Skeletal muscle tissue (tissue), 4 donors: ENCODE data around the gene GLIS1. TPM values are rescaled to one million over a fixed set of nuclear protein-coding genes. Genes with fewer than 3 reads are reported as not detected.

Source experiments
- H3K27ac ChIP-seq: one replicate; pipeline ENCODE4 v1.7.0; 2013; ENCODE audit warnings: mild to moderate bottlenecking, low read depth, low read length, inconsistent platforms
- H3K27me3 ChIP-seq, 3 donors: one replicate each; pipeline ENCODE4 v1.7.0; 2013; ENCODE audit warnings: low read length in 3 of 3; ENCODE audit not compliant: control insufficient read depth in 3 of 3, insufficient read depth in 3 of 3
- H3K36me3 ChIP-seq, 3 donors: one replicate each; pipeline ENCODE4 v1.7.0; 2013; ENCODE audit warnings: low read length in 3 of 3; ENCODE audit not compliant: control insufficient read depth in 3 of 3, insufficient read depth in 3 of 3
- H3K4me1 ChIP-seq, 3 donors: one replicate each; pipeline ENCODE4 v1.7.0; 2013; ENCODE audit warnings: low read length in 3 of 3, mild to moderate bottlenecking in 3 of 3; ENCODE audit not compliant: control insufficient read depth in 3 of 3, insufficient read depth in 3 of 3
- H3K4me3 ChIP-seq, 3 donors: one replicate each; pipeline ENCODE4 v1.7.0; 2013; ENCODE audit warnings: low read length in 3 of 3
- H3K9ac ChIP-seq, 3 donors: one replicate each; pipeline ENCODE4 v1.7.0; 2013; ENCODE audit warnings: low read length in 3 of 3, mild to moderate bottlenecking in 3 of 3, moderate library complexity in 2 of 3, low read depth in 1 of 3
- H3K9me3 ChIP-seq, 3 donors: one replicate each; pipeline ENCODE4 v1.7.0; 2013; ENCODE audit warnings: low read length in 3 of 3; ENCODE audit not compliant: control insufficient read depth in 3 of 3
- total RNA-seq: library from RNA; depleted of rRNA; stranded (reverse); fragments of >200 nt; gene quantifications from one replicate; pipeline ENCODE4 v1.2.3, GENCODE V29; 2014
- donor health status: Osteomylitis.

The GLIS1 gene
- total RNA-seq, 1 donor from 2014 or later: not detected

DNA sequence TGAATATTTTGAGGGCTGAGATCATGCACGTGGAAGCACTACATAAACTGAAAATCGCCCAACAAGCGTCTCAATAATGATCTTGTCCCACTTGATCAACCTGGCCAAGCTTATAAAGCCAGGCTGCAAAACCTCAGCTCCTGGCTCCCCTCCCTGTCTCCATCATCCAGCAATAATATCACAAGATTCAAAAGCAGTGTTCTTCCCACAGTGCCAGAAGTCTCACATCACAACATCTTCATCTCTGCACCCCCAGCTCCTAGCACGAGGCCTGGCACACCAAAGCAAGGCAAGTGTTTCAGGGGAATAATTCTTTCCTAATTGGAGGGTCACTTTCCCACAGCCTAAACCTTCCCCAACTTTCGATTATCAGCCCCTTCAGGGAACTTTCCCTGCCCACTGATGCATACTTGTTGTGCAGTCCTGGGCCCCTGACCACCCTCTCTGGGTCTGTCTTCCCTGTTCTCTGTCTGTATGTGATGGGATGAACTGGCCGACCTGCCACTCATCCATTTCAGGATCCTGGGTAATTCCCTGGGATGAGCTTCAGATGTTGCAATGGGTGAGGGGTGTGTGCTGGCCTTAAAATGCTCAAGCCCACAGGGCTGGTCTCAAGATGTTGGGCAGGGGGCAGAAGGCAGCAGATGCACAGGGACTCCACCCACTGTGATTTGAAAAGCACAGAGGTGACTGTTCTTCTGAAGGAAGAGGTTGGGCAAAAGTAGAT is 150.7 kb downstream of the GLIS1 start:
- Histone ChIP-seq H3K36me3 (no peaks in the 10 kb centered on the region), H3K9me3 (no peaks in the 10 kb centered on the region), H3K4me3 (no peak overlapping the region), H3K27ac (no peak overlapping the region), H3K27me3 (peaks cover 2 to 8% (median 4%) of the 10 kb centered on the region in 3 donors), H3K4me1 (no peaks in the 10 kb centered on the region), H3K9ac (no peak overlapping the region)

DNA sequence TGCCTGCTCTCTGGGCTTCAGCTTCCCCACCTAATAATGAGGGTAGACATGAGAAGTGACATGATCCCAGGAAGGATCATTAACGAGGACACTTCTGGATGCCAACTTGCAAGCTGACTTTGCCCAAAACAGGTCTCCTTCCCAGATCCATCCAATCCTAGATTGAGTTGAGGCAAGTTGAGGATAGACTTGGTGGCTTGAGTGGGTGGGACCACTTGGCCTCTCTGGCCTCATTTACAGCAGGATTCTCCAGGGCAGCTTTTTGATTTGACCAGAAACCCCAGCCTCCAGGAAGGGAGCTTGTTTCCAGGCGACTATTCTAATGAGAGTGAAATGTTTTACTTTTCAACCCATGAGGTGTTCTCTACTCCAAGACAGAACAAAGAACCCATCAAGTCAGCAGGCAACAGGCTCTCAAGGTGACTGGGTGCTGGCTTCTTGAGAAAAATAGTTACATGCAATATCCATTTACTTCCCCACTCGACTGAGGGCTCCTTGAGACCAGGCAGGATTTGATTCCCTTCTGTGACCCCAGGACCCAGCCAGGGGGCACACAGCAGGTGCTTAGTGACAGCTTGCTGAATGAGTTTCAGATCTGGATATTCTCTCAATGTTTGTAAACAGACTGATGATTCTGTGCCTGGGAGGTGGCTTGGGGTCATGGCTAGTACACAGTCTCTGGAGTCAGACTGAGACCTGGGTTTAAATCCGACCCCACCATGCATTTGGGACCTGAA is 151.5 kb downstream of the GLIS1 start:
- Histone ChIP-seq H3K36me3 (no peaks in the 10 kb centered on the region), H3K27ac (no peak overlapping the region), H3K4me1 (no peaks in the 10 kb centered on the region), H3K9me3 (no peaks in the 10 kb centered on the region), H3K4me3 (no peak overlapping the region), H3K27me3 (peaks cover 2 to 4% (median 4%) of the 10 kb centered on the region in 3 donors), H3K9ac (no peak overlapping the region)

DNA sequence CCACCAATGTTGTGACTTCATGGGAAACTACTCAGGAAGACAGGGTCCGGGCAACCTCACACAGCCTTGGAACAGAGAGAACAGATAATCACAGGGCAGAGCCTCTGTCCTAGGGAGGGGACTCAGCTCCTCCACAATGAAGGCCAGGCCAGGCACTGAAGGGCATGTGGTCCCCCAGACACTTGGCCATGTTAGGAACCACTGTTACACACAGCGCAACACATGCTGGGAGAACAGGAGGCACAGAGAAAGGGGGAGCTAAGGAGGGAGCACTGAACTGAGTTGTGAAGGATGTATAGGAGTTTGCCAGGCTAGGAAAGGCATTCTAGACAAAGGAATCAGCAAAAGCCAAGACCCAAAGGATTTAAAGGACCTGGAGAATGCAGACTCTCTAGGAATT is 152.2 kb downstream of the GLIS1 start:
- Histone ChIP-seq H3K27ac (no peak overlapping the region), H3K9ac (no peak overlapping the region), H3K4me3 (no peak overlapping the region), H3K4me1 (no peaks in the 10 kb centered on the region), H3K36me3 (no peaks in the 10 kb centered on the region), H3K9me3 (no peaks in the 10 kb centered on the region), H3K27me3 (peaks cover 2 to 4% (median 4%) of the 10 kb centered on the region in 3 donors)

DNA sequence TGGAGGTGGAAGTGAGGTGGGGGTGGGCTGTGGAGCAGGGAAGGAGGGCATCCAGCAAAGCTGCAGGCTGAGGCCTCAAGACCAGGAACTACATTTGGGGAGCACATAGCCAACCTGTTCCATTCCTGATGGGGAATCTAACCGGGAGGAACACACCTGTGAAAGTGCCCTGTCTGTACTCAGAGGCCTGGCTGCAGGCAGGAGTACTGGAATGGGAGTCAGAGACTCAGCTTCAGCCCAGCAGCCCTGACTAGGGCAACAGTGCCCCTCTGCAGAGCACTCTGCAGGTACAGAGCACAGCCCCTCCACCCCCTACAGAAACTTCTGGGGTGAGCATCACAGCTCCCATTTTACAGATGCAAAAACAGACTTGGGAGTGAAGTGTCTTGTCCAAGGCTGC is 153.4 kb downstream of the GLIS1 start:
- H3K27ac ChIP-seq: no peak overlapping the region
- no peaks in the 10 kb centered on the region for H3K9me3 ChIP-seq
- H3K27me3 ChIP-seq: peaks cover 2 to 4% (median 4%) of the 10 kb centered on the region in 3 donors
- H3K4me3 ChIP-seq: no peak overlapping the region
- H3K9ac ChIP-seq: no peak overlapping the region
- no peaks in the 10 kb centered on the region for H3K36me3 ChIP-seq
- no peaks in the 10 kb centered on the region for H3K4me1 ChIP-seq

DNA sequence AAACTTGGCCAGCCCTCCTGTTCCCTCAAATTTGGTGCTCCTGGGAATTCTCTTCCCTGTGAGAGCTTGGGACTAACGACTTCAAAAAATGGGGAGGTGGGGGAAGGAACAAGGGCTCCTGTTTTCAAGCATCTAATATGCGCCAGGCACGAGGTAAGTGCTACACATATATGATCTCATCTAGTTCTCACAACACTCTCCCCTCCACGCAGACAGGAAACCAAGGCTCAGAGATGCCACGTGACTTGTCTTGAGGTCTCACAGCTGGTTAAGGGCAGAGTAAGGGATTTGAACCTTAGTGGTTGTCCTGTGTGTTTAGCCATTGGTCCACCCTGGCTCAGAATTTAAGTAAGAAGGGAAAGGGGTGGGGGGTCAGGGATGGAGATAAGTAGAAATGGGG is 153.8 kb downstream of the GLIS1 start:
- no peaks in the 10 kb centered on the region for H3K36me3 ChIP-seq

DNA sequence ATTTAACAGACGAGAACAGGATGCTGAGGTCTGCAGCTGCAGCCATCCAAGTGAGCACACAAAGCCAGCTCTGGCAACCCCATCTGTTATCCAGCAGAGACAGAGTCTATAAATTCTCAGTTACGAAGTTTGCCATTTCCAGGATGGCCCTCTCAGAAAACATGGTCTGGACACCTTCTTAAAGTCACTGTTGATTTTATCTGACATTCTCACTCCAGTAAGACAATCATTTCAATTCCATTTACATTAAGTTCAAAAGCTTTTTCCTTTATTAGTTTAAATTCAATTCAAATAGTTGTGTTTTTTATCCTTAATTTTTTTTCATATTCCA is 154.2 kb downstream of the GLIS1 start:
- Histone ChIP-seq H3K27me3 (peaks cover 2 to 4% (median 4%) of the 10 kb centered on the region in 3 donors), H3K9me3 (no peaks in the 10 kb centered on the region)

More for the DNA sequence above, 153.8 kb downstream of the GLIS1 start:
- Histone ChIP-seq H3K27me3 (peaks cover 2 to 4% (median 4%) of the 10 kb centered on the region in 3 donors), H3K27ac (no peak overlapping the region), H3K4me1 (no peaks in the 10 kb centered on the region), H3K9me3 (no peaks in the 10 kb centered on the region), H3K9ac (no peak overlapping the region), H3K4me3 (no peak overlapping the region)

DNA sequence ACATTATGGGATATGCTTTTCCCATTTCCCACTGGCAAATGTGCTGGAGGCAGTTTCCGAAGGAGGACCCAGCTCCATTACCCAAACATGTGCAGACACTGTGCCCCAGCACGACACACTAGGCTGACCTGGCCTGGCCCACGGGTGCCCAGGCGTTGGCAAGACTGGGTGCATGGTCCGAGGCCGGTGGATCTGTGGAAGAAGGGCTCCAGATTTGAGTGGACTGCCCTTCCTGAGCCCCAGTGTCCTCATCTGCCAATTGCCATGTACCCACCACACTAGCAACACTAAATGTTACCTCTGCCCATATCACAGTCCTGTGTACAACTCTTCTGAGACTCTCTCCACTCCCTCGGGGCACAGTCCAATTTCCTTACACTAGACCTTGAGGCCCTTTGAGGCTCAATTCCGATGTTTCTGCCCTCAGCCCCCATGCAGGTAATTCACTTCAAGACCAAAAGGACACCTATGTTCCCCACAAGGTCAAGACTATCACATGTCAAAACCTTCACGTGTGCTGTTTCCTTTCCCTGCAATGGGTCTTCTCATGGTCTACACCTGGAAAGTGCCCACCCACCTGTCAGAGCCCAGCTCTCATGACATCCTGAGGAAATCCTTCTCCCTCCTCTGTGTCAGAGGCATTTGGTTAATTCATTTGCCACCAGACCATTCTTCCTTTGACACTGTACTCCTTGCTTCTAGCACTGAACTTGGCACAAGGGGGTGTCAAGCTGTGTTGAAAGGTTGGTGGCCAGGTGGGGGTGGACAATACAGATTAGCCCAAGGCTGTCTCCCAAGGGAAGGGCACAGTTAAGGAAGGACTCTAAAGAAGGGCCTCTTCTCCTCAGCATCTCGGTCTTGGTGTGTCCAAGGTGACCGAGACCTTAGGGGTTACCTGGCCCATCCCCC is 154.8 kb downstream of the GLIS1 start:
- Histone ChIP-seq H3K27ac (no peak overlapping the region), H3K36me3 (no peaks in the 10 kb centered on the region), H3K4me3 (no peak overlapping the region), H3K9me3 (no peaks in the 10 kb centered on the region), H3K4me1 (no peaks in the 10 kb centered on the region), H3K27me3 (peaks cover 2 to 4% (median 4%) of the 10 kb centered on the region in 3 donors), H3K9ac (no peak overlapping the region)

More for the DNA sequence above, 154.2 kb downstream of the GLIS1 start:
- Histone ChIP-seq H3K4me1 (no peaks in the 10 kb centered on the region), H3K9ac (no peak overlapping the region), H3K27ac (no peak overlapping the region), H3K4me3 (no peak overlapping the region), H3K36me3 (no peaks in the 10 kb centered on the region)

DNA sequence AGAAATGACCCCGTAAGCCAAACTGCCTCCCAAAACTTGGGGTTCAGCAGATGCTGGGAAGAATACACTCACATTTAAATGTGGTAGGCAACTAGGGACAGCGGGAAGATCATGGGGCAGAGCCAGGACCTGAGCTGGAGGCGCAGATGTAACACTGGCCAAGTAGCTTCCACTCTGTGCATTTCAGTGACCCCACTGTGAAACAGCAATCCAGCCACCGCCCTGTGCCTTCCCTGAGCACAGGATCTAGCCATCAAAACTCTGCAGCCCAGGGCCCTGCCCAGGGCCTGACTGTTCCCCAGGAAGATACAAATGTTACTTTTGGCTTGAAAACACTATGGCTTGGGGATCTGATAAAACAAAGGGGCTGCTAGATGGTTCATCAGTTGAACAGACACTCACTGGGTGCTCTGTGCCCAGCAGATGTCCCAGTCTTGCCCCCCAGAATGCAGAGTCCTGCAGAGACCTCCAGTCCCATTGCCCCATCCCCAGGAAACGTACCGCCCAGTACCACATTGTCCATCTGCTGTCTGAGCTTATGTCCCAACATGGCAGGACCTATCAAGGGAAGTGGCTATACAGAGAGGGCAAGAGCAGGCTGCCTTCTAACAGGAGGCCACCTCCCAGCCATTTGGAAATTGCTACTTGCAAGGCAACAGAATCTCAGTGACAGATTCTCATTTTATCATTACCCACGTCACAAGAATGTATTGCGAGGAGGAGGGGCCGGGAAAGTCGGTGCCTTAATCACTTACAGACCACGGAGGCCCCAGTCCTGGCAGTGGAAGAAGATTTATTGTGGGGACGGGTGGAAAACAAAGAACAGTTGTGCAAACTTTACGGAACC is 155.7 kb downstream of the GLIS1 start:
- no peak overlapping the region for H3K4me3 ChIP-seq
- H3K27ac ChIP-seq: no peak overlapping the region
- no peaks in the 10 kb centered on the region for H3K36me3 ChIP-seq
- no peak overlapping the region for H3K9ac ChIP-seq
- H3K9me3 ChIP-seq: no peaks in the 10 kb centered on the region
- no peaks in the 10 kb centered on the region for H3K4me1 ChIP-seq
- H3K27me3 ChIP-seq: peaks cover 2 to 4% (median 4%) of the 10 kb centered on the region in 3 donors

DNA sequence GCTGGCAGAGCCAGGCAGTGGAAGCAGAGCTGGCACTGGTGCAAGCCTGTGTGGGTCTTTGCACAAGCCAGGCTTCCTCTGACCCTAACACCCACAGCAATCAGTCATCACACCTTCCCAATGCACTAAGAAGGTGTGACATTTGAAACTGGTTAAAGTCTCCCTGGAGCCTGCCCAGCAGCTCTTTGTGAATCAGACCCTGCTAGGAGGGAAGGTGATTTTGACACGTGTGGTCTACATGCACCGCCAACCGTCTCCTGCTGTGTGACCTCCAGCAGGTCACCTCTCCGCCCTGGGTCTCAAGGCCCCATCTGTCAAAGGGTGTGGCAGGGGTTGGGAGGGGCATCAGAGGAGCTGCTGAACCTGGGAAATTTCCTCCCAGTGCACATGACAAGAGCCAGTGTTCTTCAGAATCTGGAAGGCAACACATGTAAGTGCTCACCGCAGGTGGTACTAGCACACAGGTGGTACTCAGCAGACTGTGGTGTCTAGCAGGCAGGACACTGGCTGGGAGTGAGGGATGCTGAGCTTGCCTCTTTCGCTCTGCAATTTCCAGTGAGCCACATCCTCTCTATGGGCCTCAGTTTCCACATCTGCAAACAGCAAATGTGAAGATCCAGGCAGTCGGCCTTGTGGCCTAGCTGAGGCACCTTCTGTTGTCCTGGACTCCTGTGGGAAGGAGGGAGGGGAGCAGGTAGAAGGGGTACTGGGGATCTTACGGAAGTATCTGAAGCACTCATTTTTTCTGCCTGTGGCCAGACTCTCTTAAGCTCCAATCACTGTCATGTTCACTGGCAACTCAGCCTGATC is 156.5 kb downstream of the GLIS1 start:
- H3K27me3 ChIP-seq: peaks cover 2 to 7% (median 4%) of the 10 kb centered on the region in 3 donors

More for the DNA sequence above, 156.5 kb downstream of the GLIS1 start:
- Histone ChIP-seq H3K36me3 (no peaks in the 10 kb centered on the region), H3K9me3 (no peaks in the 10 kb centered on the region), H3K4me3 (no peak overlapping the region), H3K27ac (no peak overlapping the region), H3K9ac (no peak overlapping the region), H3K4me1 (no peaks in the 10 kb centered on the region)
